Liver (tissue), 9 donors: Measurements from ENCODE around the gene SCN10A. TPM values are rescaled to one million over a fixed set of nuclear protein-coding genes. Genes with fewer than 3 reads are reported as not detected.

Experiments used
- DNase-seq: peaks from one replicate; pipeline ENCODE4 v3.0.0-alpha.2; 2017; ENCODE audit warnings: low spot score
- H3K27ac ChIP-seq, 2 donors: one replicate each; pipeline ENCODE4 v1.7.0; 2013; ENCODE audit warnings: inconsistent platforms in 2 of 2, low read length in 2 of 2, control low read depth in 1 of 2, low read depth in 1 of 2, mild to moderate bottlenecking in 1 of 2
- H3K27me3 ChIP-seq, 4 donors: one replicate each; pipeline versions ENCODE4 v1.6.1 to v1.7.0; 2013; ENCODE audit warnings: low read length in 3 of 4, inconsistent platforms in 1 of 4, mild to moderate bottlenecking in 1 of 4, moderate library complexity in 1 of 4; ENCODE audit not compliant: control insufficient read depth in 4 of 4, insufficient read depth in 4 of 4
- H3K36me3 ChIP-seq, 4 donors: one replicate each; pipeline versions ENCODE4 v1.6.1 to v1.7.0; 2013; ENCODE audit warnings: low read length in 3 of 4, mild to moderate bottlenecking in 3 of 4, low read depth in 1 of 4, moderate library complexity in 1 of 4; ENCODE audit not compliant: control insufficient read depth in 4 of 4, insufficient read depth in 3 of 4
- H3K4me1 ChIP-seq, 4 donors: one replicate each; pipeline versions ENCODE4 v1.6.1 to v1.7.0; 2013; ENCODE audit warnings: low read length in 3 of 4, mild to moderate bottlenecking in 3 of 4, moderate library complexity in 1 of 4; ENCODE audit not compliant: control insufficient read depth in 4 of 4, insufficient read depth in 4 of 4
- H3K4me3 ChIP-seq, 3 donors: one replicate each; pipeline versions ENCODE4 v1.6.1 to v1.7.0; 2013; ENCODE audit warnings: low read length in 3 of 3, control low read depth in 1 of 3, low read depth in 1 of 3, mild to moderate bottlenecking in 1 of 3
- H3K9ac ChIP-seq, 2 donors: one replicate each; pipeline ENCODE4 v1.7.0; 2013; ENCODE audit warnings: low read length in 2 of 2, mild to moderate bottlenecking in 2 of 2, moderate library complexity in 2 of 2, control low read depth in 1 of 2, low read depth in 1 of 2
- H3K9me3 ChIP-seq, 4 donors: one replicate each; pipeline versions ENCODE4 v1.6.1 to v1.7.0; 2013; ENCODE audit warnings: low read length in 3 of 4; ENCODE audit not compliant: control insufficient read depth in 4 of 4
- FOXA1 ChIP-seq: IDR thresholded peaks from 2 replicates; pipeline ENCODE4 v1.6.1; 2016; ENCODE audit warnings: antibody characterized with exemption
- HNF4A ChIP-seq, 2 donors: conservative IDR thresholded peaks; 2 replicates each; pipeline ENCODE4 v1.6.1; 2016; ENCODE audit warnings: antibody characterized with exemption in 2 of 2, mild to moderate bottlenecking in 2 of 2
- HNF4G ChIP-seq: IDR thresholded peaks from 2 replicates; pipeline ENCODE4 v1.6.1; 2016; ENCODE audit warnings: antibody characterized with exemption
- NR2F2 ChIP-seq: IDR thresholded peaks from 2 replicates; pipeline ENCODE4 v1.6.1; 2016; ENCODE audit warnings: antibody characterized with exemption
- RAD21 ChIP-seq, 2 donors: IDR thresholded peaks; 2 replicates each; pipeline ENCODE4 v1.6.1; 2016; ENCODE audit warnings: antibody characterized with exemption in 2 of 2, mild to moderate bottlenecking in 2 of 2
- RXRA ChIP-seq, 2 donors: IDR thresholded peaks; 2 replicates each; pipeline ENCODE4 v1.6.1; 2017 to 2018; ENCODE audit warnings: antibody characterized with exemption in 2 of 2, mild to moderate bottlenecking in 1 of 2
- SP1 ChIP-seq: IDR thresholded peaks from 2 replicates; pipeline ENCODE4 v1.6.1; 2018; ENCODE audit warnings: antibody characterized with exemption, mild to moderate bottlenecking
- TAF1 ChIP-seq: conservative IDR thresholded peaks from 2 replicates; pipeline ENCODE4 v1.6.1; 2016; ENCODE audit warnings: antibody characterized with exemption, mild to moderate bottlenecking
- WGBS: extraction: QIAGEN DNeasy Blood & Tissue Kit; methylation state at CpG from one replicate; pipeline ENCODE4 v1.1.7; 2013; 5-methylcytosine and 5-hydroxymethylcytosine counted together
- polyA plus RNA-seq, 2 donors: library from polyadenylated mRNA; stranded (reverse) in 1 of 2; unstranded in 1 of 2; fragments of 200-250 nt in 1 of 2; fragments of >200 nt in 1 of 2; fragmentation: Nextera tagmentation in 1 of 2; extraction: Ambion mirVana in 1 of 2; gene quantifications; one replicate each; pipeline versions ENCODE4 v1.2.1 to v1.2.3, GENCODE V29; 2013 to 2015
- total RNA-seq, 2 donors: library from RNA; depleted of rRNA; stranded (reverse); fragments of >200 nt; gene quantifications; one replicate each; pipeline ENCODE4 v1.2.3, GENCODE V29; 2014
- TF ChIP-seq, protein P1 (sequence below): fragments of 150-350 bp; IDR thresholded peaks from 2 replicates; pipeline ENCODE4 v1.5.1; 2017; ENCODE audit warnings: improper control_type of control experiment, low read depth, low read length; ENCODE audit not compliant: missing input control
- TF ChIP-seq, protein P2 (sequence below): IDR thresholded peaks from 2 replicates; pipeline ENCODE4 v1.6.1; 2016; ENCODE audit warnings: antibody characterized with exemption
- TF ChIP-seq, protein P3 (sequence below): IDR thresholded peaks from 2 replicates; pipeline ENCODE4 v1.6.1; 2016; ENCODE audit warnings: antibody characterized with exemption
- TF ChIP-seq, protein P4 (sequence below): IDR thresholded peaks from 2 replicates; pipeline ENCODE4 v1.6.1; 2016; ENCODE audit warnings: antibody characterized with exemption
- donor health status: healthy.
- donor health status: healthy.
- donor health status: healthy.
- donor health status: healthy.
- donor health status: healthy.

Gene SCN10A
- total and polyA plus RNA-seq, 4 donors: under 0.01 TPM; not detected in 3

DNA sequence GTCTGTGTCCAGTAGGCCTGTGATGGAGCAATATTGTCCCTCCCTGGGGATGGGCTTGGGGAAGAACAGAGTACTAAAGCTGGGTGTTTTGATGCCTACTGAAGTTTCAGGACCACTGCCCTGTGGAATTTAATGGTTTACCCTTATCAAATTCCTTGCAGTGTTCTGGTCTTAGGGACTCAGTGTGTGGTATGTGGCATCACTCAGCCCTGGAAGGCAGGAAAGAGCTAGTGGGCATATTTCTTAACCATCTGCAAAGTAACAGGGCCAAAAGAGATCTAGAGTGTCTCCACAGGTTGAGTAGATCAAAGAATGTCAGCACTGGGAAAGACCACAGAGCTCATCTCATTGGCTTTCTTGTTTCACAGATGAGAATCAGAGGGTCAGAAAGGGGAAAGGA is 11.8 kb upstream of the SCN10A start:
- Histone ChIP-seq H3K27me3 (peaks cover 0 to 6% (median 0%) of the 10 kb centered on the region in 4 donors), H3K4me3 (no peak overlapping the region), H3K36me3 (no peaks in the 10 kb centered on the region), H3K27ac (no peak overlapping the region), H3K4me1 (no peaks in the 10 kb centered on the region), H3K9me3 (no peaks in the 10 kb centered on the region), H3K9ac (no peak overlapping the region)
- TF ChIP-seq TAF1 (no peak), RXRA (IDR thresholded peaks at IDR 0.05) (no peak), SP1 (no peak), HNF4A (conservative IDR thresholded peaks at IDR 0.05) (no peak), FOXA1 (no peak)
- TF ChIP-seq, protein P1, sequence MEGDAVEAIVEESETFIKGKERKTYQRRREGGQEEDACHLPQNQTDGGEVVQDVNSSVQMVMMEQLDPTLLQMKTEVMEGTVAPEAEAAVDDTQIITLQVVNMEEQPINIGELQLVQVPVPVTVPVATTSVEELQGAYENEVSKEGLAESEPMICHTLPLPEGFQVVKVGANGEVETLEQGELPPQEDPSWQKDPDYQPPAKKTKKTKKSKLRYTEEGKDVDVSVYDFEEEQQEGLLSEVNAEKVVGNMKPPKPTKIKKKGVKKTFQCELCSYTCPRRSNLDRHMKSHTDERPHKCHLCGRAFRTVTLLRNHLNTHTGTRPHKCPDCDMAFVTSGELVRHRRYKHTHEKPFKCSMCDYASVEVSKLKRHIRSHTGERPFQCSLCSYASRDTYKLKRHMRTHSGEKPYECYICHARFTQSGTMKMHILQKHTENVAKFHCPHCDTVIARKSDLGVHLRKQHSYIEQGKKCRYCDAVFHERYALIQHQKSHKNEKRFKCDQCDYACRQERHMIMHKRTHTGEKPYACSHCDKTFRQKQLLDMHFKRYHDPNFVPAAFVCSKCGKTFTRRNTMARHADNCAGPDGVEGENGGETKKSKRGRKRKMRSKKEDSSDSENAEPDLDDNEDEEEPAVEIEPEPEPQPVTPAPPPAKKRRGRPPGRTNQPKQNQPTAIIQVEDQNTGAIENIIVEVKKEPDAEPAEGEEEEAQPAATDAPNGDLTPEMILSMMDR: no peak
- TF ChIP-seq, protein P2, sequence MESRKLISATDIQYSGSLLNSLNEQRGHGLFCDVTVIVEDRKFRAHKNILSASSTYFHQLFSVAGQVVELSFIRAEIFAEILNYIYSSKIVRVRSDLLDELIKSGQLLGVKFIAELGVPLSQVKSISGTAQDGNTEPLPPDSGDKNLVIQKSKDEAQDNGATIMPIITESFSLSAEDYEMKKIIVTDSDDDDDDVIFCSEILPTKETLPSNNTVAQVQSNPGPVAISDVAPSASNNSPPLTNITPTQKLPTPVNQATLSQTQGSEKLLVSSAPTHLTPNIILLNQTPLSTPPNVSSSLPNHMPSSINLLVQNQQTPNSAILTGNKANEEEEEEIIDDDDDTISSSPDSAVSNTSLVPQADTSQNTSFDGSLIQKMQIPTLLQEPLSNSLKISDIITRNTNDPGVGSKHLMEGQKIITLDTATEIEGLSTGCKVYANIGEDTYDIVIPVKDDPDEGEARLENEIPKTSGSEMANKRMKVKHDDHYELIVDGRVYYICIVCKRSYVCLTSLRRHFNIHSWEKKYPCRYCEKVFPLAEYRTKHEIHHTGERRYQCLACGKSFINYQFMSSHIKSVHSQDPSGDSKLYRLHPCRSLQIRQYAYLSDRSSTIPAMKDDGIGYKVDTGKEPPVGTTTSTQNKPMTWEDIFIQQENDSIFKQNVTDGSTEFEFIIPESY: no peak
- TF ChIP-seq, protein P3, sequence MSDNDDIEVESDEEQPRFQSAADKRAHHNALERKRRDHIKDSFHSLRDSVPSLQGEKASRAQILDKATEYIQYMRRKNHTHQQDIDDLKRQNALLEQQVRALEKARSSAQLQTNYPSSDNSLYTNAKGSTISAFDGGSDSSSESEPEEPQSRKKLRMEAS: no peak
- no peak for DNase-seq

DNA sequence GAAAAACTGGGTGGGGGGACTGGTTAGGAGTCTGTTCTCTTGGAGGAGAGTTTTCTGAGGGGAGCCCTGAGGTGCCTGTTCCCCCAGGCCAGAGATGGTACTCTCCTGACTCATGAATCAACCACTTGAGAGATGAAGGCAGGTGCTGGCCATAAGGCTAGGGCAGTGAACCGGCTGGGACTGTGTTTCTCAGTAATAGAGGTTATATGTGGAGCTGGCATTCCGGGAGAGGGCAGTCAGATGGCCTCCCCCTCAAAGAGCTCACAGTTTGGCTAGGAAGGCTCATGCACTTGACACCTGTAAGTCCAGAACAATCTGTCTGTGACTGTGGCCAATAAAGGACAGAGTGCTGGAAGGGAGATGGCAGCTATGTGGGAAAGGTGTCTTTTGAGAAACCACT is 10.0 kb upstream of the SCN10A start:
- Histone ChIP-seq H3K9me3 (no peaks in the 10 kb centered on the region), H3K27me3 (peaks cover 0 to 6% (median 0%) of the 10 kb centered on the region in 4 donors), H3K4me1 (no peaks in the 10 kb centered on the region), H3K36me3 (no peaks in the 10 kb centered on the region), H3K9ac (no peak overlapping the region), H3K4me3 (no peak overlapping the region), H3K27ac (no peak overlapping the region)
- TF ChIP-seq NR2F2 (no peak), RAD21 (IDR thresholded peaks at IDR 0.05) (no peak), HNF4G (no peak)
- TF ChIP-seq, protein P2: no peak
- TF ChIP-seq, protein P4, sequence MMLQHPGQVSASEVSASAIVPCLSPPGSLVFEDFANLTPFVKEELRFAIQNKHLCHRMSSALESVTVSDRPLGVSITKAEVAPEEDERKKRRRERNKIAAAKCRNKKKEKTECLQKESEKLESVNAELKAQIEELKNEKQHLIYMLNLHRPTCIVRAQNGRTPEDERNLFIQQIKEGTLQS: no peak
- 72% methylated on average over 2 of the region's 2 CpGs for WGBS
- DNase-seq: no peak

DNA sequence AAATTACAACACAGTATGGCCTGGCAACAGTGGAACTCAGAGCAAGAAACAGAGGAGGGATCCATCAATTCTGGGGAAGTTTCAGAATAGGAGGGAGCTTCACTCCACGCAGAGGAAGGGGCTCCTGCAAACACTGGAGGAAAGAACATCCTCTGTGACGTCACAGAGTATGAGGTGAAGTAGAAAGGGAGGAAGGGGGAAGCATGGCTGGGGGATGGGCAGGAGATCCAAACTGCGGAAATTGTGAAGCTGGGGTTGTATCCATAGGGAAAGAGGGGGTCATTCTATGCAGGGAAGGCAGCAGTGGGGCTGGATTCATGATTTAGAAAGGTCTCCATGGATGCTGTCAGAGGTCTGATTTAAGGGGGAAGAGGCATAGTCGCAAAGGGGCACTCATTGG is 8.3 kb upstream of the SCN10A start:
- Histone ChIP-seq H3K27ac (no peak overlapping the region), H3K4me3 (no peak overlapping the region), H3K27me3 (peaks cover 0 to 3% (median 0%) of the 10 kb centered on the region in 4 donors), H3K9me3 (no peaks in the 10 kb centered on the region), H3K36me3 (no peaks in the 10 kb centered on the region), H3K4me1 (no peaks in the 10 kb centered on the region), H3K9ac (no peak overlapping the region)
- DNase-seq: no peak
- 68% methylated on average over 4 of the region's 4 CpGs for WGBS
- TF ChIP-seq, protein P4: no peak
- no peak for TF ChIP-seq SP1
- TF ChIP-seq FOXA1: no peak
